Astrocyte of the cerebellum (primary cell): ENCODE measurements around the gene MYRIP.

Source experiments
- DNase-seq: peaks from one replicate; pipeline ENCODE4 v3.0.0-alpha.2; 2011; ENCODE audit warnings: low read depth
- H3K4me3 ChIP-seq: 2 replicates; pipeline ENCODE4 v1.5.1; 2011; ENCODE audit warnings: mild to moderate bottlenecking, low read depth, low read length, moderate library complexity
- CTCF ChIP-seq: IDR thresholded peaks from 2 replicates; pipeline ENCODE4 v1.5.1; 2012; ENCODE audit warnings: low read length, low read depth, moderate library complexity, mild to moderate bottlenecking; ENCODE audit errors: missing control alignments
- in situ Hi-C: cut with HindIII; loops from 2 replicates; pipeline ENCODE4 v1.10.0; 2017; ENCODE audit warnings: low sequenced_read_pairs

The MYRIP gene

GRCh38 chr3:40309418-40309924, 500.1 kb downstream of the MYRIP start, which contains the start of gene EIF1B:
Gene EIF1B, plus strand, starts transcription at chr3:40309707. Its CDS starts 235 bp downstream, at chr3:40309942.
- DNase-seq, result peak; percentile 92
- in situ Hi-C loops, result no loop called here
- peak within 1 kb of the TSS; percentile 92 for H3K4me3 ChIP-seq
- TF ChIP-seq CTCF, result peak; percentile 91
